Adipocyte (in vitro differentiated cells): ENCODE data around the gene LTBP3.
A peak's percentile ranks its signal among the peaks of the same experiment; 100 is the strongest.

Experiments used
- DNase-seq: peaks from one replicate; pipeline ENCODE4 v3.0.0-alpha.2; 2015; ENCODE audit warnings: low read depth
- H3K27me3 ChIP-seq: replicated peaks from 2 replicates; pipeline ENCODE4 v1.7.0; 2013; ENCODE audit warnings: mild to moderate bottlenecking, low read length, moderate library complexity; ENCODE audit not compliant: control insufficient read depth, insufficient read depth
- H3K36me3 ChIP-seq: 2 replicates; pipeline ENCODE4 v1.7.0; 2013; ENCODE audit warnings: low read length, mild to moderate bottlenecking, moderate library complexity; ENCODE audit not compliant: control insufficient read depth, insufficient read depth, severe bottlenecking
- H3K4me1 ChIP-seq: 2 replicates; pipeline ENCODE4 v1.7.0; 2013; ENCODE audit warnings: mild to moderate bottlenecking, low read length, moderate library complexity; ENCODE audit not compliant: control insufficient read depth, insufficient read depth
- H3K4me3 ChIP-seq: 2 replicates; pipeline ENCODE4 v1.7.0; 2013; ENCODE audit warnings: mild to moderate bottlenecking, low read length, moderate library complexity
- H3K9ac ChIP-seq: 2 replicates; pipeline ENCODE4 v1.7.0; 2013; ENCODE audit warnings: mild to moderate bottlenecking, low read length, moderate library complexity
- H3K9me3 ChIP-seq: 2 replicates; pipeline ENCODE4 v1.7.0; 2013; ENCODE audit warnings: mild to moderate bottlenecking, low read length, moderate library complexity; ENCODE audit not compliant: control insufficient read depth

The LTBP3 gene

GRCh38 chr11:65555693-65556231 is 2.4 kb downstream of the LTBP3 start:
- Histone ChIP-seq H3K4me3 (peak overlapping the region; percentile 20), H3K9me3 (no peaks in the 10 kb centered on the region), H3K4me1 (peaks cover 43% of the 10 kb centered on the region), H3K36me3 (peaks cover 9% of the 10 kb centered on the region), H3K27me3 (no peaks in the 10 kb centered on the region), H3K9ac (no peak overlapping the region)
- peak; percentile 84 for DNase-seq

GRCh38 chr11:65554842-65555430 is 3.2 kb downstream of the LTBP3 start:
- peak overlapping the region; percentile 37 for H3K9ac ChIP-seq
- peaks cover 9% of the 10 kb centered on the region for H3K36me3 ChIP-seq
- H3K9me3 ChIP-seq: no peaks in the 10 kb centered on the region
- H3K27me3 ChIP-seq: no peaks in the 10 kb centered on the region
- no peak for DNase-seq
- peaks cover 35% of the 10 kb centered on the region for H3K4me1 ChIP-seq
- H3K4me3 ChIP-seq: no peak overlapping the region

GRCh38 chr11:65554057-65554818 is 3.9 kb downstream of the LTBP3 start:
- Histone ChIP-seq H3K4me1 (peaks cover 28% of the 10 kb centered on the region), H3K9ac (no peak overlapping the region), H3K4me3 (no peak overlapping the region), H3K9me3 (no peaks in the 10 kb centered on the region), H3K27me3 (no peaks in the 10 kb centered on the region), H3K36me3 (peaks cover 9% of the 10 kb centered on the region)
- no peak for DNase-seq

- H3K9me3 ChIP-seq: no peaks in the 10 kb centered on the region
- H3K9ac ChIP-seq: no peak overlapping the region
- H3K27me3 ChIP-seq: no peaks in the 10 kb centered on the region
- peaks cover 21% of the 10 kb centered on the region for H3K4me1 ChIP-seq
- H3K4me3 ChIP-seq: no peak overlapping the region
- peaks cover 16% of the 10 kb centered on the region for H3K36me3 ChIP-seq
- no peak for DNase-seq
Measured at GRCh38 chr11:65553301-65554001, 4.7 kb downstream of the LTBP3 start.

GRCh38 chr11:65552388-65552951 is 5.7 kb downstream of the LTBP3 start:
- H3K9ac ChIP-seq: no peak overlapping the region
- no peak for DNase-seq
- no peaks in the 10 kb centered on the region for H3K9me3 ChIP-seq
- H3K4me3 ChIP-seq: no peak overlapping the region
- H3K4me1 ChIP-seq: peaks cover 21% of the 10 kb centered on the region
- H3K27me3 ChIP-seq: no peaks in the 10 kb centered on the region
- peaks cover 17% of the 10 kb centered on the region for H3K36me3 ChIP-seq

GRCh38 chr11:65551572-65552387 is 6.4 kb downstream of the LTBP3 start:
- H3K27me3 ChIP-seq: no peaks in the 10 kb centered on the region
- DNase-seq: peak; percentile 52

GRCh38 chr11:65549096-65549495 is 9.1 kb downstream of the LTBP3 start:
- Histone ChIP-seq H3K27me3 (no peaks in the 10 kb centered on the region), H3K4me1 (no peaks in the 10 kb centered on the region), H3K36me3 (peaks cover 17% of the 10 kb centered on the region), H3K4me3 (no peak overlapping the region), H3K9me3 (no peaks in the 10 kb centered on the region), H3K9ac (no peak overlapping the region)
- DNase-seq: no peak

More at GRCh38 chr11:65551572-65552387, 6.4 kb downstream of the LTBP3 start:
- Histone ChIP-seq H3K9ac (no peak overlapping the region), H3K4me3 (no peak overlapping the region), H3K4me1 (peaks cover 15% of the 10 kb centered on the region), H3K36me3 (peaks cover 17% of the 10 kb centered on the region), H3K9me3 (no peaks in the 10 kb centered on the region)

- Histone ChIP-seq H3K4me1 (no peaks in the 10 kb centered on the region), H3K27me3 (no peaks in the 10 kb centered on the region), H3K4me3 (no peak overlapping the region), H3K36me3 (peaks cover 17% of the 10 kb centered on the region), H3K9ac (no peak overlapping the region), H3K9me3 (no peaks in the 10 kb centered on the region)
- DNase-seq: no peak
Measured at GRCh38 chr11:65548395-65548794, 9.8 kb downstream of the LTBP3 start.

- peaks cover 20% of the 10 kb centered on the region for H3K36me3 ChIP-seq
- no peaks in the 10 kb centered on the region for H3K9me3 ChIP-seq
- no peak for DNase-seq
- no peaks in the 10 kb centered on the region for H3K4me1 ChIP-seq
- H3K4me3 ChIP-seq: no peak overlapping the region
- H3K27me3 ChIP-seq: no peaks in the 10 kb centered on the region
- no peak overlapping the region for H3K9ac ChIP-seq
Measured at GRCh38 chr11:65547446-65548125, 10.6 kb downstream of the LTBP3 start.

GRCh38 chr11:65546217-65546958 is 11.8 kb downstream of the LTBP3 start:
- H3K9me3 ChIP-seq: no peaks in the 10 kb centered on the region
- H3K27me3 ChIP-seq: no peaks in the 10 kb centered on the region
- H3K4me1 ChIP-seq: peaks cover 2% of the 10 kb centered on the region
- DNase-seq: no peak
- H3K9ac ChIP-seq: no peak overlapping the region
- no peak overlapping the region for H3K4me3 ChIP-seq
- H3K36me3 ChIP-seq: peaks cover 12% of the 10 kb centered on the region
